ENCODE measurements around the gene CREB3.

The CREB3 gene

GRCh38 chr9:35702696-35703095 is 29.8 kb upstream of the CREB3 start:
- no peak for DNase-seq

- no peak for DNase-seq
Measured at GRCh38 chr9:35703906-35704672, 28.4 kb upstream of the CREB3 start.

GRCh38 chr9:35705372-35705771 is 27.1 kb upstream of the CREB3 start:
- no peak for DNase-seq

GRCh38 chr9:35705836-35706430 is 26.5 kb upstream of the CREB3 start:
- no peak for DNase-seq

- no peak for DNase-seq
Measured at GRCh38 chr9:35706951-35707350, 25.5 kb upstream of the CREB3 start.

GRCh38 chr9:35708146-35708545 is 24.3 kb upstream of the CREB3 start:
- no peak for DNase-seq

GRCh38 chr9:35710818-35711500 is 21.5 kb upstream of the CREB3 start:
- no peak for DNase-seq

- DNase-seq = no peak
Measured at GRCh38 chr9:35711501-35712428, 20.7 kb upstream of the CREB3 start.

- no peak for DNase-seq
Measured at GRCh38 chr9:35712762-35713400, 19.6 kb upstream of the CREB3 start.

- no peak for DNase-seq
Measured at GRCh38 chr9:35713578-35713977, 18.9 kb upstream of the CREB3 start.

- DNase-seq = no peak
Measured at GRCh38 chr9:35714123-35714522, 18.3 kb upstream of the CREB3 start.

- no peak for DNase-seq
Measured at GRCh38 chr9:35714579-35715252, 17.8 kb upstream of the CREB3 start.

GRCh38 chr9:35716230-35716629 is 16.2 kb upstream of the CREB3 start:
- DNase-seq = no peak

- DNase-seq = no peak
Measured at GRCh38 chr9:35717132-35717870, 15.2 kb upstream of the CREB3 start.

GRCh38 chr9:35718721-35719511 is 13.6 kb upstream of the CREB3 start:
- no peak for DNase-seq

- no peak for DNase-seq
Measured at GRCh38 chr9:35719546-35719945, 12.9 kb upstream of the CREB3 start.

- DNase-seq = no peak
Measured at GRCh38 chr9:35723426-35723825, 9.0 kb upstream of the CREB3 start.

GRCh38 chr9:35723908-35724307 is 8.6 kb upstream of the CREB3 start:
- no peak for DNase-seq

GRCh38 chr9:35725362-35725761 is 7.1 kb upstream of the CREB3 start:
- DNase-seq = no peak

GRCh38 chr9:35726931-35727330 is 5.5 kb upstream of the CREB3 start:
- DNase-seq = peak; percentile 21

Data from stimulated activated CD4-positive, alpha-beta T cell treated with anti-CD3 and anti-CD28 coated beads, Interleukin-1b, Interleukin-23, amount 100 ng/mL, for 48 hours (primary cell).